ENCODE results near the gene ABTB2. TPM values are rescaled to one million over a fixed set of nuclear protein-coding genes. Genes with fewer than 3 reads are reported as not detected.

Gene ABTB2
- polyA plus RNA-seq, 1 of the 3 experiments (the other 2 are of a cell fraction) = 7.8 TPM

DNA sequence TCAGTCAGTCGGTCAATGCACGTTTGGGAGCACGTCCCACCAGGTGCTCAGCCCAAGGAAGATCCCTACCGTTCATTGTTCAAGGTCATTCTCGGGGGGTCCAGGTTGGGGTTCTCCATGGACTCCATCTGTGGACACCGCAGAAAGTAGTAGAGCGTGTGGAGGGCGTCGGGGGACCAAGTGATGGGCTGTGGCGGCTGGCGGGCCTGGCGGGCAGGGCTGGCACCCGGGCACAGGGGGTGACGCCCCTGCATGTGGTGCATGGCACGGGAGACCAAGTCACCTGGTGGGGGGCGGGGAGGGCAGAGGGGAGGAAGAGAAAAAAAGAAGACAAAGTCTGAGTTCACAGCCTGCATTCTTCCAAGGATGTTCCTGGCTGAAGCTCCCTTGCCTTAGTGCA, 160.6 kb downstream of the ABTB2 start:
- CTCF ChIA-PET = interaction anchor here (1.0 kb wide), 1 partner anchor 161 kb away, joined by 4 read pairs; the partner anchor contains the start of gene ABTB2

GRCh38 chr11:34194576-34195335, 163.1 kb downstream of the ABTB2 start:
- Histone ChIP-seq H2AFZ (ENCODE audit: low read depth) (no peak overlapping the region), H3K27me3 (ENCODE audit: insufficient read depth) (no peaks in the 10 kb centered on the region), H3K4me1 (ENCODE audit: control insufficient read depth in 1 of 2, insufficient read depth in 2 of 2, low read depth in 1 of 2, low read length in 1 of 2) (peaks cover 28 to 30% of the 10 kb centered on the region in 2 experiments; a peak in 3 of 4 replicates), H3K9me2 (no peaks in the 10 kb centered on the region), H3K79me2 (ENCODE audit: insufficient read depth) (no peaks in the 10 kb centered on the region), H3K9me3 (no peaks in the 10 kb centered on the region), H3K4me2 (no peak overlapping the region), H3K27ac (ENCODE audit: low read depth in 2 of 2, low read length in 1 of 2) (peak overlapping the region in 1 of 2 experiments; percentile 87; a peak in 1 of 4 replicates), H3F3A (replicated peaks; ENCODE audit: insufficient read depth) (peaks cover 17% of the 10 kb centered on the region), H3K4me3 (ENCODE audit: low read depth in 2 of 2, low read length in 1 of 2) (no peak overlapping the region), H3K36me3 (replicated peaks in 1 of 2; ENCODE audit: control insufficient read depth in 1 of 2, insufficient read depth in 2 of 2, low read length in 1 of 2) (no peaks in the 10 kb centered on the region), H4K20me1 (ENCODE audit: insufficient read depth) (no peaks in the 10 kb centered on the region), H3K9ac (no peak overlapping the region)
- peak; percentile 52 for DNase-seq
- ChIA-PET CTCF (interaction anchor here (1.5 kb wide), 1 partner anchor 68 kb away, joined by 3 read pairs; no protein-coding TSS in a partner anchor), POLR2A (interaction anchor here (0.9 kb wide), 1 partner anchor 34 kb away, joined by 3 read pairs; no protein-coding TSS in a partner anchor)
- 79% methylated on average over 12 of the region's 13 CpGs for WGBS (ENCODE audit: low lambda C conversion rate)
- TF ChIP-seq MXI1 (IDR thresholded peaks at IDR 0.05; ENCODE audit: low read depth, low read length) = no peak
- TF ChIP-seq TCF12 (IDR thresholded peaks at IDR 0.05) = peak; percentile 35; the same call in 1 of the 2 replicates

More for the DNA sequence above, 160.6 kb downstream of the ABTB2 start:
- WGBS (ENCODE audit: low lambda C conversion rate) = 98% methylated on average over 15 of the region's 16 CpGs
- H3K4me2 ChIP-seq = no peak overlapping the region
- TF ChIP-seq TAF1 (IDR thresholded peaks at IDR 0.05; ENCODE audit: borderline replicate concordance, low read depth, low read length) (no peak), JUND (IDR thresholded peaks at IDR 0.05) (no peak), RXRA (IDR thresholded peaks at IDR 0.05; ENCODE audit: borderline replicate concordance, low read depth) (no peak), SIN3A (IDR thresholded peaks at IDR 0.05; ENCODE audit: borderline replicate concordance, low read depth, low read length) (no peak)
- TF ChIP-seq, protein P1, sequence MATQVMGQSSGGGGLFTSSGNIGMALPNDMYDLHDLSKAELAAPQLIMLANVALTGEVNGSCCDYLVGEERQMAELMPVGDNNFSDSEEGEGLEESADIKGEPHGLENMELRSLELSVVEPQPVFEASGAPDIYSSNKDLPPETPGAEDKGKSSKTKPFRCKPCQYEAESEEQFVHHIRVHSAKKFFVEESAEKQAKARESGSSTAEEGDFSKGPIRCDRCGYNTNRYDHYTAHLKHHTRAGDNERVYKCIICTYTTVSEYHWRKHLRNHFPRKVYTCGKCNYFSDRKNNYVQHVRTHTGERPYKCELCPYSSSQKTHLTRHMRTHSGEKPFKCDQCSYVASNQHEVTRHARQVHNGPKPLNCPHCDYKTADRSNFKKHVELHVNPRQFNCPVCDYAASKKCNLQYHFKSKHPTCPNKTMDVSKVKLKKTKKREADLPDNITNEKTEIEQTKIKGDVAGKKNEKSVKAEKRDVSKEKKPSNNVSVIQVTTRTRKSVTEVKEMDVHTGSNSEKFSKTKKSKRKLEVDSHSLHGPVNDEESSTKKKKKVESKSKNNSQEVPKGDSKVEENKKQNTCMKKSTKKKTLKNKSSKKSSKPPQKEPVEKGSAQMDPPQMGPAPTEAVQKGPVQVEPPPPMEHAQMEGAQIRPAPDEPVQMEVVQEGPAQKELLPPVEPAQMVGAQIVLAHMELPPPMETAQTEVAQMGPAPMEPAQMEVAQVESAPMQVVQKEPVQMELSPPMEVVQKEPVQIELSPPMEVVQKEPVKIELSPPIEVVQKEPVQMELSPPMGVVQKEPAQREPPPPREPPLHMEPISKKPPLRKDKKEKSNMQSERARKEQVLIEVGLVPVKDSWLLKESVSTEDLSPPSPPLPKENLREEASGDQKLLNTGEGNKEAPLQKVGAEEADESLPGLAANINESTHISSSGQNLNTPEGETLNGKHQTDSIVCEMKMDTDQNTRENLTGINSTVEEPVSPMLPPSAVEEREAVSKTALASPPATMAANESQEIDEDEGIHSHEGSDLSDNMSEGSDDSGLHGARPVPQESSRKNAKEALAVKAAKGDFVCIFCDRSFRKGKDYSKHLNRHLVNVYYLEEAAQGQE (IDR thresholded peaks at IDR 0.05; ENCODE audit: low read depth, low read length) = no peak
- POLR2A ChIA-PET = no interaction called here
- no peak overlapping the region for H3K9ac ChIP-seq
- no peaks in the 10 kb centered on the region for H3K79me2 ChIP-seq (ENCODE audit: insufficient read depth)
- H3K9me3 ChIP-seq = no peaks in the 10 kb centered on the region
- peaks cover 27 to 29% of the 10 kb centered on the region in 2 experiments; a peak in 3 of 4 replicates for H3K4me1 ChIP-seq (ENCODE audit: control insufficient read depth in 1 of 2, insufficient read depth in 2 of 2, low read depth in 1 of 2, low read length in 1 of 2)
- H3K27me3 ChIP-seq (ENCODE audit: insufficient read depth) = no peaks in the 10 kb centered on the region
- no peak overlapping the region for H3K27ac ChIP-seq (ENCODE audit: low read depth in 2 of 2, low read length in 1 of 2)
- H3F3A ChIP-seq (replicated peaks; ENCODE audit: insufficient read depth) = peaks cover 14% of the 10 kb centered on the region
- no peak overlapping the region for H3K4me3 ChIP-seq (ENCODE audit: low read depth in 2 of 2, low read length in 1 of 2)
- DNase-seq = no peak
- no peak overlapping the region for H2AFZ ChIP-seq (ENCODE audit: low read depth)
- no peaks in the 10 kb centered on the region for H3K36me3 ChIP-seq (replicated peaks in 1 of 2; ENCODE audit: control insufficient read depth in 1 of 2, insufficient read depth in 2 of 2, low read length in 1 of 2)
- no peaks in the 10 kb centered on the region for H4K20me1 ChIP-seq (ENCODE audit: insufficient read depth)
- no peaks in the 10 kb centered on the region for H3K9me2 ChIP-seq

Data from SK-N-SH (cell line).